Smooth muscle cell (in vitro differentiated cells): ENCODE data around the gene SLC16A13. TPM values are rescaled to one million over a fixed set of nuclear protein-coding genes. Genes with fewer than 3 reads are reported as not detected.
A peak's percentile ranks its signal among the peaks of the same experiment; 100 is the strongest.

Experiments
- DNase-seq: peaks from one replicate; lab custom pipeline; 2025; ENCODE audit not compliant: unreplicated experiment; lab: John Stamatoyannopoulos, UW
- H2AFZ ChIP-seq: fragments of 200-600 bp; sonication (generic); 2 replicates; pipeline ENCODE4 v1.6.0; 2016; ENCODE audit warnings: antibody characterized with exemption, low read depth, mild to moderate bottlenecking
- H3F3A ChIP-seq: fragments of 200-600 bp; sonication (generic); 2 replicates; pipeline ENCODE4 v1.6.0; 2017; ENCODE audit warnings: antibody characterized with exemption, low read depth
- H3K27ac ChIP-seq: fragments of 200-600 bp; sonication (generic); 2 replicates; pipeline ENCODE4 v1.5.1; 2016; ENCODE audit warnings: low read depth, mild to moderate bottlenecking
- H3K27me3 ChIP-seq: fragments of 200-600 bp; sonication (generic); 2 replicates; pipeline ENCODE4 v1.6.1; 2016; ENCODE audit warnings: low read depth, mild to moderate bottlenecking
- H3K36me3 ChIP-seq: fragments of 200-600 bp; sonication (generic); 2 replicates; pipeline ENCODE4 v1.5.1; 2016; ENCODE audit warnings: low read depth
- H3K4me1 ChIP-seq: fragments of 200-600 bp; sonication (generic); 2 replicates; pipeline ENCODE4 v1.5.1; 2016; ENCODE audit warnings: low read depth
- H3K4me2 ChIP-seq: fragments of 200-600 bp; sonication (generic); 2 replicates; pipeline ENCODE4 v1.6.0; 2016; ENCODE audit warnings: mild to moderate bottlenecking
- H3K4me3 ChIP-seq: fragments of 200-600 bp; sonication (generic); 2 replicates; pipeline ENCODE4 v1.5.1; 2016; ENCODE audit warnings: mild to moderate bottlenecking
- H3K79me2 ChIP-seq: fragments of 200-600 bp; sonication (generic); 2 replicates; pipeline ENCODE4 v1.6.0; 2016; ENCODE audit warnings: low read depth, mild to moderate bottlenecking
- H3K9ac ChIP-seq: fragments of 200-600 bp; sonication (generic); 2 replicates; pipeline ENCODE4 v1.6.0; 2016; ENCODE audit warnings: low read depth
- H3K9me3 ChIP-seq: fragments of 200-600 bp; sonication (generic); replicated peaks from 2 replicates; pipeline ENCODE4 v1.5.1; 2016; ENCODE audit warnings: low read depth
- H4K20me1 ChIP-seq: fragments of 200-600 bp; sonication (generic); 2 replicates; pipeline ENCODE4 v1.6.0; 2016; ENCODE audit warnings: low read depth
- WGBS: methylation state at CpG from one replicate; pipeline ENCODE4 v1.1.7; 2016; ENCODE audit warnings: low lambda C conversion rate; 5-methylcytosine and 5-hydroxymethylcytosine counted together
- polyA plus RNA-seq: library from polyadenylated mRNA; unstranded; fragments of >200 nt; fragmentation: Nextera tagmentation; extraction: Ambion mirVana; gene quantifications from 2 replicates; pipeline ENCODE4 v1.2.1, GENCODE V29; 2016
- total RNA-seq: library from RNA; depleted of rRNA; stranded (reverse); fragments of >200 nt; gene quantifications from 2 replicates; pipeline ENCODE4 v1.2.3, GENCODE V29; 2014
- TF ChIP-seq, protein P1 (sequence below): fragments of 200-600 bp; sonication (generic); IDR thresholded peaks from 2 replicates; pipeline ENCODE4 v1.5.1; 2017; ENCODE audit warnings: borderline replicate concordance, mild to moderate bottlenecking, antibody characterized with exemption; ENCODE audit not compliant: insufficient read depth, poor library complexity, severe bottlenecking

The SLC16A13 gene
- total and polyA plus RNA-seq, 2 experiments from 2014 or later, result 2.0 to 3.5 TPM

DNA sequence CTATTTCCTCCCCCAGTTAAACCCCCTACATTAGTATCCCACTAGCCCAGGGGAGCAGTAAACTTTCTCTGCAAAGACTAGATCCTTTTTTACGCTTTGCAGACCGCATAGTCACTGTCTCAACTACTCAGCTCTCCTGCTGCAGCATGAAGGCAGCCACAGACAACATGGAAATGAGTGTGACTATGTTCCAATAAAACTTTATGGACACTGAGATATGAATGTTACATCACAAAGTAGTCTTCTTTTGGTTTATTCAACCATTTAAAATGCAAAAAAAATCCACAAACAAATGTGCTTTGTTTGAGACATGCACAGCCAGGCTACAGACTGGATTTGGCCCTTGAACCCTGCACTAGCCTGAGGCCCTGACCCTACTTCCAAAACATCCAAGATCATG is 25.3 kb upstream of the SLC16A13 start:
- H3K4me3 ChIP-seq, result no peak overlapping the region
- H3K4me2 ChIP-seq, result peak overlapping the region; percentile 100
- H3K27ac ChIP-seq, result no peak overlapping the region
- no peaks in the 10 kb centered on the region for H3K9me3 ChIP-seq
- peaks cover 11% of the 10 kb centered on the region for H3K4me1 ChIP-seq
- no peaks in the 10 kb centered on the region for H3K36me3 ChIP-seq
- DNase-seq, result no peak
- peaks cover 24% of the 10 kb centered on the region for H4K20me1 ChIP-seq
- H3K9ac ChIP-seq, result no peak overlapping the region
- 91% methylated on average over 2 of the region's 2 CpGs for WGBS
- H2AFZ ChIP-seq, result no peak overlapping the region
- TF ChIP-seq, protein P1, sequence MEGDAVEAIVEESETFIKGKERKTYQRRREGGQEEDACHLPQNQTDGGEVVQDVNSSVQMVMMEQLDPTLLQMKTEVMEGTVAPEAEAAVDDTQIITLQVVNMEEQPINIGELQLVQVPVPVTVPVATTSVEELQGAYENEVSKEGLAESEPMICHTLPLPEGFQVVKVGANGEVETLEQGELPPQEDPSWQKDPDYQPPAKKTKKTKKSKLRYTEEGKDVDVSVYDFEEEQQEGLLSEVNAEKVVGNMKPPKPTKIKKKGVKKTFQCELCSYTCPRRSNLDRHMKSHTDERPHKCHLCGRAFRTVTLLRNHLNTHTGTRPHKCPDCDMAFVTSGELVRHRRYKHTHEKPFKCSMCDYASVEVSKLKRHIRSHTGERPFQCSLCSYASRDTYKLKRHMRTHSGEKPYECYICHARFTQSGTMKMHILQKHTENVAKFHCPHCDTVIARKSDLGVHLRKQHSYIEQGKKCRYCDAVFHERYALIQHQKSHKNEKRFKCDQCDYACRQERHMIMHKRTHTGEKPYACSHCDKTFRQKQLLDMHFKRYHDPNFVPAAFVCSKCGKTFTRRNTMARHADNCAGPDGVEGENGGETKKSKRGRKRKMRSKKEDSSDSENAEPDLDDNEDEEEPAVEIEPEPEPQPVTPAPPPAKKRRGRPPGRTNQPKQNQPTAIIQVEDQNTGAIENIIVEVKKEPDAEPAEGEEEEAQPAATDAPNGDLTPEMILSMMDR, result no peak
- no peaks in the 10 kb centered on the region for H3K27me3 ChIP-seq
- peaks cover 52% of the 10 kb centered on the region for H3K79me2 ChIP-seq
- peaks cover 17% of the 10 kb centered on the region for H3F3A ChIP-seq

DNA sequence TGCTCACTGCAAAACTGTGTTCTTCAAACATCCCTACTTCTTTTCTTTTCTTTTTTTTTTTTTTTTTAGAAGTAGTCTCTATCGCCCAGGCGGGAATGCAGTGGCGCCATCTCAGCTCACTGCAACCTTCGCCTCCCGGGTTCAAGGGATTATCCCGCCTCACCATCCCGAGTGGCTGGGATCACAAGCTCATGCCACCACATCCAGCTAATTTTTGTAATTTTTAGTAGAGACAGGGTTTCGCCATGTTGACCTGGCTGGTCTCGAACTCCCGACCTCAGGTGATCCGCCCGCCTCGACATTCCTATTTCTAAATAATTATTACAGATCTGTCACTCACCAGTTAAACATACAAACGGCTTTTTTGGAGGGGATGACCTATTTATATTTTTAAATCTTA is 24.4 kb upstream of the SLC16A13 start:
- peak overlapping the region; percentile 100 for H3K27ac ChIP-seq
- no peaks in the 10 kb centered on the region for H3K36me3 ChIP-seq

DNA sequence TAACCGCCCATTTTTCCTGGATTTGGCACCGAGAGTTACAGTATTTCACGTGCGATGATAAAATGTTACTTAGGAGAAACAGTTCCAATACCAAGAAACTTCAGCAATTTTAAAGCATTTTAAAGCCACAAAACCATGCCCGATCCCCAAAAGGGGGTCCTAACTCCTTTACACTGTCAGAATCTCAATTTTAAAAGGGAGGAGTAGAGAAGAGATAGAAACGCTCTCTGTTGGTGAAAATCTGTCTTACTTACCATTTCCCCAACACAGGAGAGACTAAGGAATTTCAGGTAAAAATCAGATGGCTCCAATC is 23.9 kb upstream of the SLC16A13 start:
- no peak for DNase-seq
- H3K27me3 ChIP-seq, result no peaks in the 10 kb centered on the region
- peak overlapping the region; percentile 100 for H3K9ac ChIP-seq
- peaks cover 16% of the 10 kb centered on the region for H3K4me1 ChIP-seq
- no peaks in the 10 kb centered on the region for H3K36me3 ChIP-seq
- peaks cover 52% of the 10 kb centered on the region for H3K79me2 ChIP-seq
- peaks cover 22% of the 10 kb centered on the region for H3F3A ChIP-seq
- H3K4me2 ChIP-seq, result peak overlapping the region; percentile 100
- TF ChIP-seq, protein P1, result no peak
- H3K9me3 ChIP-seq, result no peaks in the 10 kb centered on the region
- peak overlapping the region; percentile 84 for H2AFZ ChIP-seq
- peak overlapping the region; percentile 83 for H3K4me3 ChIP-seq
- peak overlapping the region; percentile 100 for H3K27ac ChIP-seq
- 10% methylated on average over 6 of the region's 6 CpGs for WGBS
- peaks cover 17% of the 10 kb centered on the region for H4K20me1 ChIP-seq

More for the DNA sequence above, 24.4 kb upstream of the SLC16A13 start:
- WGBS, result 70% methylated on average over 14 of the region's 14 CpGs
- Histone ChIP-seq H3F3A (peaks cover 22% of the 10 kb centered on the region), H3K4me2 (peak overlapping the region; percentile 100), H3K9ac (peak overlapping the region; percentile 100), H4K20me1 (peaks cover 22% of the 10 kb centered on the region), H3K4me3 (peak overlapping the region; percentile 83), H3K27me3 (no peaks in the 10 kb centered on the region), H3K9me3 (no peaks in the 10 kb centered on the region), H3K4me1 (peaks cover 16% of the 10 kb centered on the region), H2AFZ (no peak overlapping the region), H3K79me2 (peaks cover 52% of the 10 kb centered on the region)
- TF ChIP-seq, protein P1, result no peak
- DNase-seq, result no peak

DNA sequence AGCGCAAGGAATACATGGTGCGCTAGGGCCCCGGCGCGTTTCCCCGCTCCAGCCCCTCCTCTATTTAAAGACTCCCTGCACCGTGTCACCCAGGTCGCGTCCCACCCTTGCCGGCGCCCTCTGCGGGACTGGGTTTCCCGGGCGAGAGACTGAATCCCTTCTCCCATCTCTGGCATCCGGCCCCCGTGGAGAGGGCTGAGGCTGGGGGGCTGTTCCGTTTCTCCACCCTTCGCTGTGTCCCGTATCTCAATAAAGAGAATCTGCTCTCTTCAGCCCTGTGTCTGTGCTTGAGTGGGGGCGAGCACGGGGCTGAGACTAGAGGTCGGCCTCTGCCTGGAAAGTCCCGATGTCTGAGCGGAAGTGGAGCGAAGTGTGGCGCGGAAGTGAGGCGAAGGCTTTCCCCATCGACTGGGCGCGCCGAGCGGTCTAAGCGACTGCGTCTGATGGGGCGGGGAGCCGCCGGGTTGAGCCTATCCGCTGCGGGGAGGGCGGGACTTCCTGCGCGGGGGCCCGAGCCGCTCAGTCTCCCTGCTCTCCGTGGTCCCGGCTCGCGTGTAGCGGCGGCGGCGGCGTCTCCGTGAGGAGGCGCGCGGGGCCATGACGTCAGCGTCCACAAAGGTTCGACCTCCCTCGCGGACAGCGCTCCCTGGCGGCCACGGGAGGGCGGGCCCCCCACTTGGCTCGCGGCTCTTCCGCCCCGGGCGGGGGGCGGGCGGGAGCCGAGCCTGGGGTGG is 21.4 kb upstream of the SLC16A13 start:
- H2AFZ ChIP-seq, result peak overlapping the region; percentile 22
- peak overlapping the region; percentile 83 for H3K4me3 ChIP-seq
- H3K27ac ChIP-seq, result peak overlapping the region; percentile 100
- DNase-seq, result peak; percentile 94
- H3K4me2 ChIP-seq, result peak overlapping the region; percentile 100
- peak overlapping the region; percentile 100 for H3K9ac ChIP-seq
- H3K27me3 ChIP-seq, result no peaks in the 10 kb centered on the region
- H3K36me3 ChIP-seq, result no peaks in the 10 kb centered on the region
- peaks cover 16% of the 10 kb centered on the region for H3K4me1 ChIP-seq
- TF ChIP-seq, protein P1, result peak; percentile 88
- H3K79me2 ChIP-seq, result peaks cover 39% of the 10 kb centered on the region
- H4K20me1 ChIP-seq, result no peaks in the 10 kb centered on the region
- peaks cover 22% of the 10 kb centered on the region for H3F3A ChIP-seq
- 3% methylated on average over 43 of the region's 75 CpGs for WGBS
- H3K9me3 ChIP-seq, result no peaks in the 10 kb centered on the region
